OCI-LY7 (cell line): ENCODE data around the gene RLN3. TPM values are rescaled to one million over a fixed set of nuclear protein-coding genes. Genes with fewer than 3 reads are reported as not detected.

ENCODE experiments used
- BruUV-seq: library from RNA; stranded (reverse); fragments of 400-500 nt; replicated peaks from 2 replicates; lab custom pipeline; 2021; lab: Mats Ljungman, UMichigan
- CTCF ChIA-PET: fragments of 300-600 bp; sonication (Branson Sonifier 250); formaldehyde crosslinking; loops from one replicate; lab custom pipeline; 2022; ENCODE audit warnings: antibody characterized with exemption; ENCODE audit not compliant: unreplicated experiment; lab: Charles Lee
- POLR2A ChIA-PET: fragments of 300-600 bp; sonication (Branson Sonifier 250); formaldehyde crosslinking; loops from one replicate; lab custom pipeline; 2022; ENCODE audit warnings: antibody characterized with exemption; lab: Charles Lee
- DNase-seq: peaks from one replicate; pipeline ENCODE4 v3.0.0-alpha.2; 2015; ENCODE audit warnings: low spot score
- H2AFZ ChIP-seq: fragments of 200-600 bp; sonication (generic), shearing (Covaris generic); 2 replicates; pipeline ENCODE4 v1.6.1; 2014; ENCODE audit warnings: mild to moderate bottlenecking, antibody characterized with exemption, low read length, moderate library complexity
- H3K27ac ChIP-seq: fragments of 200-600 bp; sonication (generic); 2 replicates; pipeline ENCODE4 v1.5.1; 2014; ENCODE audit warnings: mixed run types, low read depth, mild to moderate bottlenecking, moderate library complexity, low read length, inconsistent platforms; ENCODE audit not compliant: poor library complexity, severe bottlenecking
- H3K36me3 ChIP-seq: fragments of 200-600 bp; sonication (generic); 2 replicates; pipeline ENCODE4 v1.6.1; 2014; ENCODE audit warnings: mild to moderate bottlenecking, antibody characterized with exemption, low read length, moderate library complexity, mixed read lengths; ENCODE audit not compliant: insufficient read depth
- H3K4me1 ChIP-seq: fragments of 200-600 bp; sonication (generic); 2 replicates; pipeline ENCODE4 v1.5.1; 2014; ENCODE audit warnings: mild to moderate bottlenecking, low read length; ENCODE audit not compliant: insufficient read depth, poor library complexity, severe bottlenecking
- H3K4me2 ChIP-seq: fragments of 200-600 bp; sonication (generic); 2 replicates; pipeline ENCODE4 v1.6.1; 2014; ENCODE audit warnings: mild to moderate bottlenecking, low read length
- H3K4me3 ChIP-seq: fragments of 200-600 bp; sonication (generic); 2 replicates; pipeline ENCODE4 v1.5.1; 2014; ENCODE audit warnings: mild to moderate bottlenecking, low read depth, low read length; ENCODE audit not compliant: poor library complexity, severe bottlenecking
- H3K79me2 ChIP-seq: fragments of 200-600 bp; sonication (generic); 2 replicates; pipeline ENCODE4 v1.6.1; 2016; ENCODE audit warnings: low read depth, mild to moderate bottlenecking, low read length, moderate library complexity, mixed read lengths; ENCODE audit not compliant: insufficient read depth
- H3K9me2 ChIP-seq: fragments of 200-600 bp; sonication (generic); 2 replicates; pipeline ENCODE4 v1.6.1; 2016; ENCODE audit warnings: mild to moderate bottlenecking, low read length, mixed read lengths; ENCODE audit not compliant: insufficient read depth
- H3K9me3 ChIP-seq: fragments of 200-600 bp; sonication (generic); 2 replicates; pipeline ENCODE4 v1.6.1; 2014; ENCODE audit warnings: mild to moderate bottlenecking, mixed run types, low read length, mixed read lengths
- H4K20me1 ChIP-seq: fragments of 200-600 bp; sonication (generic); 2 replicates; pipeline ENCODE4 v1.6.1; 2014; ENCODE audit warnings: mild to moderate bottlenecking, antibody characterized with exemption, low read length, moderate library complexity, mixed read lengths; ENCODE audit not compliant: insufficient read depth
- CTCF ChIP-seq: fragments of 200-600 bp; sonication (generic); conservative IDR thresholded peaks from 2 replicates; pipeline ENCODE4 v1.5.1; 2014; ENCODE audit warnings: mild to moderate bottlenecking, antibody characterized with exemption, low read length, moderate library complexity, mixed read lengths
- EZH2phosphoT487 ChIP-seq: fragments of 200-600 bp; sonication (generic); IDR thresholded peaks from 2 replicates; pipeline ENCODE4 v1.6.1; 2018; ENCODE audit warnings: low read depth, borderline replicate concordance, mild to moderate bottlenecking, mixed run types, antibody characterized with exemption, low read length, moderate library complexity, mixed read lengths
- intact Hi-C: fragments of 100-400 bp; cut with micrococcal nuclease; formaldehyde crosslinking; loops from one replicate; pipeline ENCODE4 v1.10.0; 2022; ENCODE audit not compliant: unreplicated experiment
- total RNA-seq, 2 experiments: library from RNA; depleted of rRNA in 1 of 2; stranded (reverse); fragments of >200 nt in 1 of 2; shearing (Covaris generic) in 1 of 2; gene quantifications; 2 replicates each; pipeline ENCODE4 v1.2.3, GENCODE V29; 2014 to 2022

The RLN3 gene
- total RNA-seq, 2 experiments from 2014 or later: not detected

GRCh38 chr19:14066134-14066533 lies 38.2 kb downstream of the RLN3 start:
- H3K9me3 ChIP-seq: no peaks in the 10 kb centered on the region
- no peaks in the 10 kb centered on the region for H3K9me2 ChIP-seq
- intact Hi-C loops: no loop called here
- BruUV-seq: no TSS peak
- no peak for TF ChIP-seq EZH2phosphoT487
- TF ChIP-seq CTCF: no peak
- no peaks in the 10 kb centered on the region for H3K36me3 ChIP-seq
- no peak overlapping the region for H2AFZ ChIP-seq
- DNase-seq: no peak
- H3K27ac ChIP-seq: no peak overlapping the region
- no peaks in the 10 kb centered on the region for H3K79me2 ChIP-seq
- H3K4me1 ChIP-seq: no peaks in the 10 kb centered on the region
- ChIA-PET CTCF (no interaction called here), POLR2A (no interaction called here)
- no peak overlapping the region for H3K4me3 ChIP-seq
- H4K20me1 ChIP-seq: no peaks in the 10 kb centered on the region
- no peak overlapping the region for H3K4me2 ChIP-seq

- H3K4me2 ChIP-seq: no peak overlapping the region
- intact Hi-C loops: loop anchor here (10.0 kb wide), 1 partner anchor 476 kb away; no protein-coding TSS in a partner anchor
- peaks cover 26% of the 10 kb centered on the region for H3K4me1 ChIP-seq
- ChIA-PET CTCF (no interaction called here), POLR2A (no interaction called here)
- H3K27ac ChIP-seq: no peak overlapping the region
- DNase-seq: no peak
- BruUV-seq: no TSS peak
- TF ChIP-seq EZH2phosphoT487 (no peak), CTCF (no peak)
- H3K9me2 ChIP-seq: no peaks in the 10 kb centered on the region
- no peak overlapping the region for H3K4me3 ChIP-seq
- no peaks in the 10 kb centered on the region for H4K20me1 ChIP-seq
- H3K9me3 ChIP-seq: no peaks in the 10 kb centered on the region
- no peaks in the 10 kb centered on the region for H3K79me2 ChIP-seq
- no peak overlapping the region for H2AFZ ChIP-seq
- no peaks in the 10 kb centered on the region for H3K36me3 ChIP-seq
Measured at GRCh38 chr19:14070268-14071050, 42.5 kb downstream of the RLN3 start.
